OCI-LY7 (cell line): ENCODE measurements around the gene TMEM151B. TPM values are rescaled to one million over a fixed set of nuclear protein-coding genes. Genes with fewer than 3 reads are reported as not detected.

Experiments
- BruUV-seq: library from RNA; stranded (reverse); fragments of 400-500 nt; replicated peaks from 2 replicates; lab custom pipeline; 2021; lab: Mats Ljungman, UMichigan
- CTCF ChIA-PET: fragments of 300-600 bp; sonication (Branson Sonifier 250); formaldehyde crosslinking; loops from one replicate; lab custom pipeline; 2022; ENCODE audit warnings: antibody characterized with exemption; ENCODE audit not compliant: unreplicated experiment; lab: Charles Lee
- POLR2A ChIA-PET: fragments of 300-600 bp; sonication (Branson Sonifier 250); formaldehyde crosslinking; loops from one replicate; lab custom pipeline; 2022; ENCODE audit warnings: antibody characterized with exemption; lab: Charles Lee
- DNase-seq: peaks from one replicate; pipeline ENCODE4 v3.0.0-alpha.2; 2015; ENCODE audit warnings: low spot score
- H2AFZ ChIP-seq: fragments of 200-600 bp; sonication (generic), shearing (Covaris generic); 2 replicates; pipeline ENCODE4 v1.6.1; 2014; ENCODE audit warnings: mild to moderate bottlenecking, antibody characterized with exemption, low read length, moderate library complexity
- H3K27ac ChIP-seq: fragments of 200-600 bp; sonication (generic); 2 replicates; pipeline ENCODE4 v1.5.1; 2014; ENCODE audit warnings: mixed run types, low read depth, mild to moderate bottlenecking, moderate library complexity, low read length, inconsistent platforms; ENCODE audit not compliant: poor library complexity, severe bottlenecking
- H3K36me3 ChIP-seq: fragments of 200-600 bp; sonication (generic); 2 replicates; pipeline ENCODE4 v1.6.1; 2014; ENCODE audit warnings: mild to moderate bottlenecking, antibody characterized with exemption, low read length, moderate library complexity, mixed read lengths; ENCODE audit not compliant: insufficient read depth
- H3K4me1 ChIP-seq: fragments of 200-600 bp; sonication (generic); 2 replicates; pipeline ENCODE4 v1.5.1; 2014; ENCODE audit warnings: mild to moderate bottlenecking, low read length; ENCODE audit not compliant: insufficient read depth, poor library complexity, severe bottlenecking
- H3K4me2 ChIP-seq: fragments of 200-600 bp; sonication (generic); 2 replicates; pipeline ENCODE4 v1.6.1; 2014; ENCODE audit warnings: mild to moderate bottlenecking, low read length
- H3K4me3 ChIP-seq: fragments of 200-600 bp; sonication (generic); 2 replicates; pipeline ENCODE4 v1.5.1; 2014; ENCODE audit warnings: mild to moderate bottlenecking, low read depth, low read length; ENCODE audit not compliant: poor library complexity, severe bottlenecking
- H3K79me2 ChIP-seq: fragments of 200-600 bp; sonication (generic); 2 replicates; pipeline ENCODE4 v1.6.1; 2016; ENCODE audit warnings: low read depth, mild to moderate bottlenecking, low read length, moderate library complexity, mixed read lengths; ENCODE audit not compliant: insufficient read depth
- H3K9me2 ChIP-seq: fragments of 200-600 bp; sonication (generic); 2 replicates; pipeline ENCODE4 v1.6.1; 2016; ENCODE audit warnings: mild to moderate bottlenecking, low read length, mixed read lengths; ENCODE audit not compliant: insufficient read depth
- H3K9me3 ChIP-seq: fragments of 200-600 bp; sonication (generic); 2 replicates; pipeline ENCODE4 v1.6.1; 2014; ENCODE audit warnings: mild to moderate bottlenecking, mixed run types, low read length, mixed read lengths
- H4K20me1 ChIP-seq: fragments of 200-600 bp; sonication (generic); 2 replicates; pipeline ENCODE4 v1.6.1; 2014; ENCODE audit warnings: mild to moderate bottlenecking, antibody characterized with exemption, low read length, moderate library complexity, mixed read lengths; ENCODE audit not compliant: insufficient read depth
- CTCF ChIP-seq: fragments of 200-600 bp; sonication (generic); conservative IDR thresholded peaks from 2 replicates; pipeline ENCODE4 v1.5.1; 2014; ENCODE audit warnings: mild to moderate bottlenecking, antibody characterized with exemption, low read length, moderate library complexity, mixed read lengths
- EZH2phosphoT487 ChIP-seq: fragments of 200-600 bp; sonication (generic); IDR thresholded peaks from 2 replicates; pipeline ENCODE4 v1.6.1; 2018; ENCODE audit warnings: low read depth, borderline replicate concordance, mild to moderate bottlenecking, mixed run types, antibody characterized with exemption, low read length, moderate library complexity, mixed read lengths
- intact Hi-C: fragments of 100-400 bp; cut with micrococcal nuclease; formaldehyde crosslinking; loops from one replicate; pipeline ENCODE4 v1.10.0; 2022; ENCODE audit not compliant: unreplicated experiment
- total RNA-seq, 2 experiments: library from RNA; depleted of rRNA in 1 of 2; stranded (reverse); fragments of >200 nt in 1 of 2; shearing (Covaris generic) in 1 of 2; gene quantifications; 2 replicates each; pipeline ENCODE4 v1.2.3, GENCODE V29; 2014 to 2022

The TMEM151B gene
- total RNA-seq, 2 experiments from 2014 or later: 0.15 TPM; not detected in 1

- no peak for DNase-seq
- BruUV-seq: no TSS peak
- H3K4me3 ChIP-seq: no peak overlapping the region
- no peaks in the 10 kb centered on the region for H3K79me2 ChIP-seq
- peaks cover 25% of the 10 kb centered on the region for H3K4me1 ChIP-seq
- no peak overlapping the region for H3K27ac ChIP-seq
- POLR2A ChIA-PET: no interaction called here
- H2AFZ ChIP-seq: no peak overlapping the region
- CTCF ChIA-PET: interaction anchor here (0.5 kb wide), 1 partner anchor 36 kb away, joined by 3 read pairs; no protein-coding TSS in a partner anchor
- no peaks in the 10 kb centered on the region for H4K20me1 ChIP-seq
- no peak overlapping the region for H3K4me2 ChIP-seq
- TF ChIP-seq CTCF: no peak
- TF ChIP-seq EZH2phosphoT487: no peak
- H3K9me3 ChIP-seq: no peaks in the 10 kb centered on the region
- intact Hi-C loops: no loop called here
- no peaks in the 10 kb centered on the region for H3K36me3 ChIP-seq
- H3K9me2 ChIP-seq: no peaks in the 10 kb centered on the region
Observed at GRCh38 chr6:44272529-44272928, 2.3 kb downstream of the TMEM151B start.

GRCh38 chr6:44272999-44273566 is 2.8 kb downstream of the TMEM151B start:
- H2AFZ ChIP-seq: no peak overlapping the region
- no peak overlapping the region for H3K4me2 ChIP-seq
- BruUV-seq: no TSS peak
- intact Hi-C loops: no loop called here
- H3K4me3 ChIP-seq: no peak overlapping the region
- CTCF ChIA-PET: no interaction called here
- no peaks in the 10 kb centered on the region for H3K9me3 ChIP-seq
- H3K9me2 ChIP-seq: no peaks in the 10 kb centered on the region
- peaks cover 21% of the 10 kb centered on the region for H3K4me1 ChIP-seq
- no peaks in the 10 kb centered on the region for H3K79me2 ChIP-seq
- H4K20me1 ChIP-seq: no peaks in the 10 kb centered on the region
- POLR2A ChIA-PET: no interaction called here
- H3K27ac ChIP-seq: no peak overlapping the region
- no peak for DNase-seq
- no peaks in the 10 kb centered on the region for H3K36me3 ChIP-seq
- TF ChIP-seq EZH2phosphoT487 (no peak), CTCF (no peak)

GRCh38 chr6:44273617-44274016 is 3.4 kb downstream of the TMEM151B start:
- CTCF ChIA-PET: no interaction called here

More at GRCh38 chr6:44273617-44274016, 3.4 kb downstream of the TMEM151B start:
- POLR2A ChIA-PET: no interaction called here
- no peak for DNase-seq
- no peaks in the 10 kb centered on the region for H3K36me3 ChIP-seq
- no peak overlapping the region for H3K4me2 ChIP-seq
- H3K4me3 ChIP-seq: no peak overlapping the region
- no TSS peak for BruUV-seq
- H3K9me2 ChIP-seq: no peaks in the 10 kb centered on the region
- TF ChIP-seq CTCF: no peak
- TF ChIP-seq EZH2phosphoT487: no peak
- H4K20me1 ChIP-seq: no peaks in the 10 kb centered on the region
- H2AFZ ChIP-seq: no peak overlapping the region
- H3K79me2 ChIP-seq: no peaks in the 10 kb centered on the region
- H3K9me3 ChIP-seq: no peaks in the 10 kb centered on the region
- intact Hi-C loops: no loop called here
- H3K27ac ChIP-seq: no peak overlapping the region
- H3K4me1 ChIP-seq: peaks cover 16% of the 10 kb centered on the region
